HG02759 (cell line): ENCODE measurements around the gene EPB41L3.
A peak's percentile ranks its signal among the peaks of the same experiment; 100 is the strongest.

ENCODE experiments used
- ATAC-seq: cut with Tn5 transposase; IDR thresholded peaks from one replicate; pipeline ENCODE4 v1.9.1; 2021; ENCODE audit warnings: mild to moderate bottlenecking, moderate library complexity; ENCODE audit not compliant: unreplicated experiment

EPB41L3 gene

GRCh38 chr18:5456577-5457461 is 87.0 kb downstream of the EPB41L3 start:
- ATAC-seq: peak; percentile 68

- ATAC-seq: no peak
These were observed 88.1 kb downstream of the EPB41L3 start for GRCh38 chr18:5455674-5456073.

- no peak for ATAC-seq
These were observed 90.8 kb downstream of the EPB41L3 start for GRCh38 chr18:5452943-5453443.

GRCh38 chr18:5451871-5452270 is 91.9 kb downstream of the EPB41L3 start:
- no peak for ATAC-seq

- no peak for ATAC-seq
These were observed 92.6 kb downstream of the EPB41L3 start for GRCh38 chr18:5451150-5451549.

GRCh38 chr18:5449858-5450509 is 93.8 kb downstream of the EPB41L3 start:
- no peak for ATAC-seq

- ATAC-seq: no peak
These were observed 96.4 kb downstream of the EPB41L3 start for GRCh38 chr18:5447442-5447841.

GRCh38 chr18:5444847-5445246 is 99.0 kb downstream of the EPB41L3 start:
- ATAC-seq: peak; percentile 60

- ATAC-seq: no peak
These were observed 99.5 kb downstream of the EPB41L3 start for GRCh38 chr18:5444269-5444668.

- ATAC-seq: no peak
These were observed 103.7 kb downstream of the EPB41L3 start for GRCh38 chr18:5439986-5440696.

GRCh38 chr18:5434425-5434824 is 109.4 kb downstream of the EPB41L3 start:
- no peak for ATAC-seq

- no peak for ATAC-seq
These were observed 111.8 kb downstream of the EPB41L3 start for GRCh38 chr18:5431836-5432575.

- ATAC-seq: no peak
These were observed 113.7 kb downstream of the EPB41L3 start for GRCh38 chr18:5430131-5430530.

GRCh38 chr18:5429681-5430080 is 114.1 kb downstream of the EPB41L3 start:
- no peak for ATAC-seq

GRCh38 chr18:5425721-5426120 is 118.1 kb downstream of the EPB41L3 start:
- ATAC-seq: no peak

GRCh38 chr18:5424903-5425664 is 118.7 kb downstream of the EPB41L3 start:
- ATAC-seq: no peak

- ATAC-seq: no peak
These were observed 121.2 kb downstream of the EPB41L3 start for GRCh38 chr18:5422626-5423025.

GRCh38 chr18:5421981-5422380 is 121.8 kb downstream of the EPB41L3 start:
- ATAC-seq: no peak

GRCh38 chr18:5420906-5421305 is 122.9 kb downstream of the EPB41L3 start:
- no peak for ATAC-seq

GRCh38 chr18:5419601-5420000 is 124.2 kb downstream of the EPB41L3 start:
- no peak for ATAC-seq
